22Rv1 (cell line): Measurements from ENCODE around the gene ARVCF.
"Not testable (repeated sequence)": the region's sequence is repeated elsewhere in the genome, so short reads cannot be mapped to it uniquely, and the experiment has no call there.

Experiments used
- H3K27ac ChIP-seq: fragments of 450-650 bp; 2 replicates; pipeline ENCODE4 v1.5.1; 2017
- CTCF ChIP-seq: fragments of 450-650 bp; IDR thresholded peaks from 2 replicates; pipeline ENCODE4 v1.5.1; 2017; ENCODE audit warnings: mild to moderate bottlenecking
- ZFX ChIP-seq: fragments of 450-650 bp; IDR thresholded peaks from 2 replicates; pipeline ENCODE4 v1.6.1; 2017; ENCODE audit warnings: antibody characterized with exemption, borderline replicate concordance

The ARVCF gene

GRCh38 chr22:19930551-19931486 is 85.8 kb downstream of the ARVCF start:
- TF ChIP-seq CTCF (no peak), ZFX (no peak)

GRCh38 chr22:19929586-19930550 is 86.8 kb downstream of the ARVCF start:
- H3K27ac ChIP-seq, result no peak overlapping the region
- no peak for TF ChIP-seq ZFX
- TF ChIP-seq CTCF, result no peak

More at GRCh38 chr22:19930551-19931486, 85.8 kb downstream of the ARVCF start:
- no peak overlapping the region for H3K27ac ChIP-seq

GRCh38 chr22:19928207-19928606 is 88.4 kb downstream of the ARVCF start:
- H3K27ac ChIP-seq, result no peak overlapping the region
- TF ChIP-seq CTCF, result no peak
- no peak for TF ChIP-seq ZFX

GRCh38 chr22:19927696-19928095 is 88.9 kb downstream of the ARVCF start:
- TF ChIP-seq ZFX, result no peak
- no peak for TF ChIP-seq CTCF
- H3K27ac ChIP-seq, result no peak overlapping the region

- not testable (repeated sequence) for H3K27ac ChIP-seq
Measured at GRCh38 chr22:19926028-19926427, 90.6 kb downstream of the ARVCF start.

- TF ChIP-seq CTCF, result no peak
- TF ChIP-seq ZFX, result no peak
- no peak overlapping the region for H3K27ac ChIP-seq
Measured at GRCh38 chr22:19923914-19924513, 92.6 kb downstream of the ARVCF start.

GRCh38 chr22:19921544-19922081 is 95.0 kb downstream of the ARVCF start:
- TF ChIP-seq CTCF (no peak), ZFX (no peak)
- no peak overlapping the region for H3K27ac ChIP-seq
